K562 (cell line): Measurements from ENCODE around the gene ATP6V1A. TPM values are rescaled to one million over a fixed set of nuclear protein-coding genes. Genes with fewer than 3 reads are reported as not detected.

Experiments used
- BHLHE40 ChIP-seq: IDR thresholded peaks from 2 replicates; pipeline ENCODE4 v1.6.1; 2011; ENCODE audit warnings: low read length, improper control_type of control experiment
- CC2D1A ChIP-seq: fragments of 450-650 bp; IDR thresholded peaks from 2 replicates; pipeline ENCODE4 v1.6.1; 2017; ENCODE audit warnings: mild to moderate bottlenecking
- ELF1 ChIP-seq: fragments of 200-800 bp; sonication (Bioruptor generic); IDR thresholded peaks from 2 replicates; pipeline ENCODE4 v1.6.1; 2016; ENCODE audit warnings: missing genetic modification characterization, missing compliant biosample characterization
- EP300 ChIP-seq: IDR thresholded peaks from 2 replicates; pipeline ENCODE4 v1.6.1; 2012; ENCODE audit warnings: low read length, improper control_type of control experiment
- ESRRA ChIP-seq: fragments of 450-650 bp; IDR thresholded peaks from 2 replicates; pipeline ENCODE4 v1.6.1; 2014; ENCODE audit warnings: low read depth, mild to moderate bottlenecking, moderate library complexity, borderline replicate concordance
- MAZ ChIP-seq, 2 experiments: fragments of 450-650 bp in 1 of 2; sonication (generic) in 1 of 2; formaldehyde crosslinking; IDR thresholded peaks in 1 of 2; conservative IDR thresholded peaks in 1 of 2; 2 replicates each; pipeline versions ENCODE4 v1.4.0 to v1.5.0; 2020; ENCODE audit warnings: mild to moderate bottlenecking in 1 of 2, missing genetic modification reagents in 1 of 2
- MCM7 ChIP-seq, 2 experiments: fragments of 450-650 bp; IDR thresholded peaks; 2 replicates each; pipeline ENCODE4 v1.6.1; 2016 to 2018
- NFRKB ChIP-seq: fragments of 450-650 bp; IDR thresholded peaks from 2 replicates; pipeline ENCODE4 v1.6.1; 2016; ENCODE audit warnings: low read depth
- NR2C1 ChIP-seq, 2 experiments: fragments of 450-650 bp; IDR thresholded peaks; 2 replicates each; pipeline ENCODE4 v1.6.1; 2017; ENCODE audit warnings: mild to moderate bottlenecking in 2 of 2, antibody characterized with exemption in 1 of 2, inconsistent platforms in 1 of 2, missing compliant biosample characterization in 1 of 2, missing genetic modification characterization in 1 of 2
- PCBP2 ChIP-seq: fragments of 200-400 bp; formaldehyde crosslinking; IDR thresholded peaks from 2 replicates; pipeline ENCODE4 v1.6.1; 2018; ENCODE audit warnings: low read length, low read depth, mild to moderate bottlenecking, moderate library complexity; ENCODE audit not compliant: poor library complexity, severe bottlenecking
- POLR2A ChIP-seq: fragments of 450-650 bp; conservative IDR thresholded peaks from 2 replicates; pipeline ENCODE4 v1.6.1; 2016
- POLR2G ChIP-seq: fragments of 200-400 bp; formaldehyde crosslinking; IDR thresholded peaks from 2 replicates; pipeline ENCODE4 v1.6.1; 2017; ENCODE audit warnings: low read depth, mild to moderate bottlenecking, antibody characterized with exemption, low read length, moderate library complexity
- RB1 ChIP-seq: fragments of 450-650 bp; IDR thresholded peaks from 2 replicates; pipeline ENCODE4 v1.6.1; 2017; ENCODE audit warnings: low read depth, mild to moderate bottlenecking
- SFPQ ChIP-seq: fragments of 200-400 bp; formaldehyde crosslinking; IDR thresholded peaks from 2 replicates; pipeline ENCODE4 v1.6.1; 2017; ENCODE audit warnings: mild to moderate bottlenecking, low read depth, low read length, moderate library complexity
- SMAD4 ChIP-seq: fragments of 250-450 bp; sonication (Bioruptor Pico); conservative IDR thresholded peaks from 2 replicates; pipeline ENCODE4 v1.8.0; 2021; ENCODE audit warnings: inconsistent platforms, mild to moderate bottlenecking, moderate library complexity
- ZKSCAN1 ChIP-seq: fragments of 150-350 bp; IDR thresholded peaks from 2 replicates; pipeline ENCODE4 v1.6.1; 2016; ENCODE audit warnings: low read depth, low read length
- ZNF639 ChIP-seq, 2 experiments: fragments of 200-800 bp in 1 of 2; sonication (Bioruptor generic) in 1 of 2; sonication (generic) in 1 of 2; formaldehyde crosslinking in 1 of 2; IDR thresholded peaks in 1 of 2; conservative IDR thresholded peaks in 1 of 2; 2 replicates each; pipeline versions ENCODE4 v1.5.0 to v1.6.1; 2016 to 2020; ENCODE audit warnings: missing compliant biosample characterization in 1 of 2, missing genetic modification characterization in 1 of 2, missing genetic modification reagents in 1 of 2
- ZNF77 ChIP-seq: fragments of 250-450 bp; sonication (Bioruptor Pico); IDR thresholded peaks from 2 replicates; pipeline ENCODE4 v1.5.0; 2020
- polyA plus RNA-seq, 8 experiments: library from polyadenylated mRNA; depleted of rRNA in 4 of 8; stranded (reverse) in 5 of 8; unstranded in 3 of 8; fragments of >200 nt; fragmentation: Nextera tagmentation in 2 of 8; fragmentation: Illumina TruSeq in 1 of 8; extraction: Ambion mirVana in 2 of 8; extraction: Trizol in 1 of 8; gene quantifications; 2 replicates each; pipeline versions ENCODE4 v1.2.1 to v1.2.3, GENCODE V29; 2011 to 2014; ENCODE audit warnings: inconsistent platforms in 1 of 8, missing spikeins in 1 of 8
- total RNA-seq, 7 experiments: library from RNA; depleted of rRNA in 6 of 7; stranded (reverse); fragments of >200 nt in 6 of 7; fragmentation: Illumina TruSeq in 2 of 7; extraction: Trizol in 2 of 7; gene quantifications; 2 replicates each; pipeline versions ENCODE4 v1.2.1 to v1.2.3, GENCODE V29; 2011 to 2021; ENCODE audit warnings: low replicate concordance in 1 of 7
- TF ChIP-seq, protein P1 (sequence below): IDR thresholded peaks from 2 replicates; pipeline ENCODE4 v1.6.1; 2011; ENCODE audit not compliant: insufficient read length; ENCODE audit errors: extremely low read depth
- TF ChIP-seq, protein P2 (sequence below): fragments of 450-650 bp; IDR thresholded peaks from 2 replicates; pipeline ENCODE4 v1.6.1; 2018; ENCODE audit warnings: mild to moderate bottlenecking, low read depth; ENCODE audit not compliant: partially characterized antibody
- TF ChIP-seq, protein P3 (sequence below): fragments of 250-450 bp; sonication (Bioruptor Pico); IDR thresholded peaks from 2 replicates; pipeline ENCODE4 v1.8.0; 2021; ENCODE audit warnings: borderline replicate concordance, mild to moderate bottlenecking, moderate library complexity; ENCODE audit not compliant: poor library complexity, severe bottlenecking

ATP6V1A gene
- total and polyA plus RNA-seq, 9 of the 15 experiments (the other 6 are each of a cell fraction or from before 2014, with no cell fraction given) = 23.6 to 57.1 (median 39.9) TPM

GRCh38 chr3:113745756-113746547 lies 883 bp upstream of the ATP6V1A start, which contains the start of gene NAA50 (continued):
- TF ChIP-seq, protein P1, sequence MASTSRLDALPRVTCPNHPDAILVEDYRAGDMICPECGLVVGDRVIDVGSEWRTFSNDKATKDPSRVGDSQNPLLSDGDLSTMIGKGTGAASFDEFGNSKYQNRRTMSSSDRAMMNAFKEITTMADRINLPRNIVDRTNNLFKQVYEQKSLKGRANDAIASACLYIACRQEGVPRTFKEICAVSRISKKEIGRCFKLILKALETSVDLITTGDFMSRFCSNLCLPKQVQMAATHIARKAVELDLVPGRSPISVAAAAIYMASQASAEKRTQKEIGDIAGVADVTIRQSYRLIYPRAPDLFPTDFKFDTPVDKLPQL = no peak
- TF ChIP-seq NFRKB (peak; percentile 93; the same call in 1 of the 2 replicates), ZKSCAN1 (0 out of 2 replicates have a peak, but pooled peaks have one; percentile 17), ESRRA (peak; percentile 61; the same call in 1 of the 2 replicates), PCBP2 (no peak), POLR2A (peak; percentile 84), SFPQ (no peak), MAZ (CRISPR knock-in tag; conservative IDR thresholded peaks at IDR 0.05 in 1 of 2, IDR thresholded peaks at IDR 0.05 in 1 of 2) (peak; percentile 76 to 78; a peak in 2 of 4 replicates), POLR2G (peak; percentile 89), ZNF77 (CRISPR knock-in tag) (no peak), BHLHE40 (peak; percentile 88), RB1 (peak; percentile 54; the same call in 1 of the 2 replicates), CC2D1A (no peak), EP300 (no peak), NR2C1 (IDR thresholded peaks at IDR 0.05) (peak; percentile 90), NR2C1 (tag; IDR thresholded peaks at IDR 0.05) (peak; percentile 91), ZNF639 (CRISPR knock-in tag; conservative IDR thresholded peaks at IDR 0.05 in 1 of 2, IDR thresholded peaks at IDR 0.05 in 1 of 2) (0 out of 4 replicates have a peak, but pooled peaks of 1 of the 2 experiments have one; percentile 36), MCM7 (IDR thresholded peaks at IDR 0.05) (no peak), ELF1 (tag) (no peak), SMAD4 (peak; percentile 75)
- TF ChIP-seq, protein P2, sequence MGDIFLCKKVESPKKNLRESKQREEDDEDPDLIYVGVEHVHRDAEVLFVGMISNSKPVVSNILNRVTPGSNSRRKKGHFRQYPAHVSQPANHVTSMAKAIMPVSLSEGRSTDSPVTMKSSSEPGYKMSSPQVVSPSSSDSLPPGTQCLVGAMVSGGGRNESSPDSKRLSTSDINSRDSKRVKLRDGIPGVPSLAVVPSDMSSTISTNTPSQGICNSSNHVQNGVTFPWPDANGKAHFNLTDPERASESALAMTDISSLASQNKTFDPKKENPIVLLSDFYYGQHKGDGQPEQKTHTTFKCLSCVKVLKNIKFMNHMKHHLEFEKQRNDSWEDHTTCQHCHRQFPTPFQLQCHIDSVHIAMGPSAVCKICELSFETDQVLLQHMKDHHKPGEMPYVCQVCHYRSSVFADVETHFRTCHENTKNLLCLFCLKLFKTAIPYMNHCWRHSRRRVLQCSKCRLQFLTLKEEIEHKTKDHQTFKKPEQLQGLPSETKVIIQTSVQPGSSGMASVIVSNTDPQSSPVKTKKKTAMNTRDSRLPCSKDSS = no peak
- TF ChIP-seq, protein P3, sequence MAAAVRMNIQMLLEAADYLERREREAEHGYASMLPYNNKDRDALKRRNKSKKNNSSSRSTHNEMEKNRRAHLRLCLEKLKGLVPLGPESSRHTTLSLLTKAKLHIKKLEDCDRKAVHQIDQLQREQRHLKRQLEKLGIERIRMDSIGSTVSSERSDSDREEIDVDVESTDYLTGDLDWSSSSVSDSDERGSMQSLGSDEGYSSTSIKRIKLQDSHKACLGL (CRISPR knock-in tag) = no peak
